Uterus (tissue), 2 donors: ENCODE measurements around the gene MCMBP.

Source experiments
- CTCF ChIP-seq, 4 experiments: fragments of 200-600 bp in 2 of 4; fragments of 450-650 bp in 2 of 4; sonication (generic) in 2 of 4; IDR thresholded peaks; one replicate each; pipeline ENCODE4 v1.5.1; 2016 to 2019; ENCODE audit warnings: antibody characterized with exemption in 4 of 4, mild to moderate bottlenecking in 2 of 4, moderate library complexity in 1 of 4
- POLR2A ChIP-seq, 2 donors: fragments of 450-650 bp; IDR thresholded peaks; one replicate each; pipeline ENCODE4 v1.6.1; 2016; ENCODE audit warnings: antibody characterized with exemption in 2 of 2, mild to moderate bottlenecking in 1 of 2, moderate library complexity in 1 of 2

GRCh38 chr10:119818889-119819270 is 53.8 kb downstream of the MCMBP start:
- no peak for TF ChIP-seq CTCF (IDR thresholded peaks at IDR 0.05)
- TF ChIP-seq POLR2A (IDR thresholded peaks at IDR 0.05), result no peak
